HL-60 (cell line): Measurements from ENCODE around the gene TLCD5.

ENCODE experiments used
- TF ChIP-seq, protein P1 (sequence below): IDR thresholded peaks from 2 replicates; pipeline ENCODE4 v1.6.1; 2012; ENCODE audit warnings: low read depth; ENCODE audit not compliant: insufficient replicate concordance
- TF ChIP-seq, protein P2 (sequence below): IDR thresholded peaks from one replicate; pipeline ENCODE4 v1.5.1; 2011; ENCODE audit warnings: low read length, control low read depth, inconsistent platforms; ENCODE audit not compliant: insufficient read depth

DNA sequence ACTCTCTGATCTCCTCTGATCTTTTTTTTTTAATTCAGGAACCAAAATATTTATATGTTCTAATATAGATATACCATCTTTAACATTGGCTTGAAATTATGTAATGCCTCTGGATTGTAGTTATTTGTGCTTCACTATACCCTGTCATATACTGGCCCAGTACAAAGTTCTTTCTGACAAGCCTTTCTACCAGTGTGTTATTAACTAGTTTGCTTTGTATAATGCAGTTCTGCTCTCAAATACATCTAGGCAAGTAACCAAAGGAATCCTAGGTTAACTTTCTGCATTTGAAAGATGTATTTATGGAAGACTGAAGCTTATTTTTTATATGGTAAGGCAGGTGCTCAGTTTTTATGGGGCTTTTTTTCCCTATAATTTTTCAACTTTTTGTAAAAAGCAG is 47.2 kb downstream of the TLCD5 start:
- TF ChIP-seq, protein P1, sequence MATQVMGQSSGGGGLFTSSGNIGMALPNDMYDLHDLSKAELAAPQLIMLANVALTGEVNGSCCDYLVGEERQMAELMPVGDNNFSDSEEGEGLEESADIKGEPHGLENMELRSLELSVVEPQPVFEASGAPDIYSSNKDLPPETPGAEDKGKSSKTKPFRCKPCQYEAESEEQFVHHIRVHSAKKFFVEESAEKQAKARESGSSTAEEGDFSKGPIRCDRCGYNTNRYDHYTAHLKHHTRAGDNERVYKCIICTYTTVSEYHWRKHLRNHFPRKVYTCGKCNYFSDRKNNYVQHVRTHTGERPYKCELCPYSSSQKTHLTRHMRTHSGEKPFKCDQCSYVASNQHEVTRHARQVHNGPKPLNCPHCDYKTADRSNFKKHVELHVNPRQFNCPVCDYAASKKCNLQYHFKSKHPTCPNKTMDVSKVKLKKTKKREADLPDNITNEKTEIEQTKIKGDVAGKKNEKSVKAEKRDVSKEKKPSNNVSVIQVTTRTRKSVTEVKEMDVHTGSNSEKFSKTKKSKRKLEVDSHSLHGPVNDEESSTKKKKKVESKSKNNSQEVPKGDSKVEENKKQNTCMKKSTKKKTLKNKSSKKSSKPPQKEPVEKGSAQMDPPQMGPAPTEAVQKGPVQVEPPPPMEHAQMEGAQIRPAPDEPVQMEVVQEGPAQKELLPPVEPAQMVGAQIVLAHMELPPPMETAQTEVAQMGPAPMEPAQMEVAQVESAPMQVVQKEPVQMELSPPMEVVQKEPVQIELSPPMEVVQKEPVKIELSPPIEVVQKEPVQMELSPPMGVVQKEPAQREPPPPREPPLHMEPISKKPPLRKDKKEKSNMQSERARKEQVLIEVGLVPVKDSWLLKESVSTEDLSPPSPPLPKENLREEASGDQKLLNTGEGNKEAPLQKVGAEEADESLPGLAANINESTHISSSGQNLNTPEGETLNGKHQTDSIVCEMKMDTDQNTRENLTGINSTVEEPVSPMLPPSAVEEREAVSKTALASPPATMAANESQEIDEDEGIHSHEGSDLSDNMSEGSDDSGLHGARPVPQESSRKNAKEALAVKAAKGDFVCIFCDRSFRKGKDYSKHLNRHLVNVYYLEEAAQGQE: no peak
- TF ChIP-seq, protein P2, sequence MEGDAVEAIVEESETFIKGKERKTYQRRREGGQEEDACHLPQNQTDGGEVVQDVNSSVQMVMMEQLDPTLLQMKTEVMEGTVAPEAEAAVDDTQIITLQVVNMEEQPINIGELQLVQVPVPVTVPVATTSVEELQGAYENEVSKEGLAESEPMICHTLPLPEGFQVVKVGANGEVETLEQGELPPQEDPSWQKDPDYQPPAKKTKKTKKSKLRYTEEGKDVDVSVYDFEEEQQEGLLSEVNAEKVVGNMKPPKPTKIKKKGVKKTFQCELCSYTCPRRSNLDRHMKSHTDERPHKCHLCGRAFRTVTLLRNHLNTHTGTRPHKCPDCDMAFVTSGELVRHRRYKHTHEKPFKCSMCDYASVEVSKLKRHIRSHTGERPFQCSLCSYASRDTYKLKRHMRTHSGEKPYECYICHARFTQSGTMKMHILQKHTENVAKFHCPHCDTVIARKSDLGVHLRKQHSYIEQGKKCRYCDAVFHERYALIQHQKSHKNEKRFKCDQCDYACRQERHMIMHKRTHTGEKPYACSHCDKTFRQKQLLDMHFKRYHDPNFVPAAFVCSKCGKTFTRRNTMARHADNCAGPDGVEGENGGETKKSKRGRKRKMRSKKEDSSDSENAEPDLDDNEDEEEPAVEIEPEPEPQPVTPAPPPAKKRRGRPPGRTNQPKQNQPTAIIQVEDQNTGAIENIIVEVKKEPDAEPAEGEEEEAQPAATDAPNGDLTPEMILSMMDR: no peak
